ENCODE measurements around the gene GRM4. TPM values are rescaled to one million over a fixed set of nuclear protein-coding genes. Genes with fewer than 3 reads are reported as not detected.

The GRM4 gene
- total RNA-seq, 1 donor from 2014 or later = under 0.01 TPM

DNA sequence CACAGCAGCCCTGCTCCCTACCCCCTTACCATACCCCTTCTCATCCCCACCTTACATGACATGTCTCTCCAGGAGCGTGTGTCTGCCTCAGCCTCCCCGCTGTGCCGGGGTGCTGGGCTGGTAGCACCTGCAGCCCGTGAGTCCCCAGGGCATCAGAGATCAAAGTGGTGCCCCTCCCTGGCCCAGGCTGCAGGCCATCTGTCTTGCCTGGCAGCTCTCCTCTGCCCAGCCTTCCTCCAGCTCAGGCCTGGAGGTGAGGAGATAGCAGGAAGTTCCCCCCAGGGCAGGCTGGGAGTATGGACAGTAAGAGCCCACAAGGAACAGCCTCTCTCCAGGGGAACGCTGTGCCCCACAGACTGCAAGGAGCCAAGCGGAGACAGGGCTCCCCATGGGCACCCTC lies 35.3 kb downstream of the GRM4 start:
- no peak for DNase-seq (ENCODE audit: low read depth in 2 of 2)

DNA sequence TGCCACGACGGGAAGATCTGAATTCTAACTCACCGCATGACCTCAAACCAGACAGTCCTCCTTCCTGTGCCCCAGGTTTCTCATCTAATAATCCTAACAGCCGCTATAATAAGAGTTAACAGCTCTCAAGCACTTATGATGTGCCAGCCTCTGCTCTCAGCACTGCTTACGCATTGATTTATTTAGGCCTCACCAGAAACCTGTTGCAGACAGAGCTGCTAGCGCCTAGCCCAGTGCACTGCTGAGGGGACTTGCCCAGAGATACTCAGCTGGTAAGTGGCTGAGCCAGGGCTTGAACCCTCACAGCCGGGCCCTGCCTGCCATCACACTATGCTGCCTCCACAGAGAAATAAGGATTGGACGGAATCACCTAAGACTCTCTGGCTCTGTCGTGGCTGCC lies 37.7 kb downstream of the GRM4 start:
- DNase-seq (ENCODE audit: low read depth in 2 of 2) = no peak

DNA sequence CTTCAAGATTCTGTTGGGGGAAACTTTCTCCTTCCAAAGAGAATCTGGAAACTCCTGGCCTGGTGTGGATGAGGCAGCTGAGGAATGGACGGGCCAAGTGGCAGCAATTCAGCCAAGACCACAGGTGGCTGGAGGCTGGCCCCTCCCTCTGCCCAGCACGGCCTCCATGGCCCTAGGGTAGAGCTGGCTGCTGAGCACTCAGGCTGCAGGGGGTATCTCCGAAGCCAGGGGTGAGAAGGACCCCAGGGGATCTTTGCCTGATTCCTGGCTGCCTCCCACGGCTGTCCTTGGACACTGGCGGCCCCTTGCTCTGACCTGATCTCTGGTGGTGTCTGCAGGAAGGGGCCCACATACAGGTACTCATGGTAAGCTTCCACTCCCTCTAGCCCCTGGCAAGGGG lies 39.0 kb downstream of the GRM4 start:
- no peak for DNase-seq (ENCODE audit: low read depth in 2 of 2)

DNA sequence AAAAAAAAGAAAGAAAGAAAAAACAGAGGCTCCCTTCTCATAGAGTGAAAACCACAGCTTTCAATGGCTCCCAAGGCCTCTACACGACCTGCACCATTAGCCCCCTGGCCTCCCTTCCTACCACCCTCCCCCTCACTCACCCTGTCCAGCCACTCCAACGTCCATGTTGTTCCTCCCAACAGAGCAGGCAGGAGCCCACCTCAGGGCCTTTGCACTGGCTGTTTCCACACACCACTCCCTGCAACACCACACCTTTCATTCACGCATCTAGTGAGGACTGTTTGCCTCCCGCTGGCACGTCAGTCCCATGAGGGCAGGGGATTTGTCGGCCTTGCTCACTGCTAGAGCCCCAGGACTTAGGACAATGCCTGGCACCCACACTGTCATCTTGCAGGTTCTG lies 39.5 kb downstream of the GRM4 start:
- DNase-seq (ENCODE audit: low read depth in 2 of 2) = no peak

DNA sequence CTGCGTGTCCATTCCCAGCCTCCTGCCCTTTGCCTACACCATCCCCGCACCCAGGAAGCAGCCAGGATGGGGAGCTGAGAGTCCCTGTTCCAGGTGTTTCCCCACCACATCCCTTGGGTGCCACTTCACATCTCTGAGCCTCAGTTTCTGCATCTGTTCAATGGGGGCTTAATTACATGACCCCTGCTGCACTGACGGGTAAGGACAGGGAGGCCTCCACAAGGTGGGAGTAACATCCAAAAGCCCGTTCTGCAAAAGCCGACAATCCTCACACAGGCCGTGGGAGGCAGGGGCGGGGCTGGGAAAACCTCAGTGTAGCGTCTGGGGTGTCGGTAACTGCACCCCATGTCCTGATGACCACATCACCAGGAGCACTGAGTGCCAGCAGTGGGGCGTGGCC lies 41.3 kb downstream of the GRM4 start:
- DNase-seq (ENCODE audit: low read depth in 2 of 2) = no peak

DNA sequence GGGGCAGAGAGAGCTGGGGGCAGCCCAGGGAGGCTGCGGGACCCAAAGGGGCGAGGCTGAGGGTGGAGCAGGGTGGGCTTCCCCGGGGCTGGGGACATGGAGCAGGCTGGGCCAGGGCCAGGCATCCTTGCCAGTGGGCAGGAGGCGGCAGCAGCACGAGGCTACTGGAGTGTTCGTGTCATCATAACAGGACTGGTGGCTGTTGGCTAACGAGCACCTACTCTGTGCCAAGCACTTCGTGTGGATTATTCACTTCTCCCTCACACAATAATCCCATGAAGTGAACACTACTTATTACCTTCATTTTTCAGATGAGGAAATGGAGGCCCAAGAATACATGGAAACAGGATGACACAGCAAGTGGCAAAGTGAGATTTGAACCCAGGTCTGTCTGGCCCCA lies 41.7 kb downstream of the GRM4 start:
- DNase-seq (ENCODE audit: low read depth in 2 of 2) = no peak

DNA sequence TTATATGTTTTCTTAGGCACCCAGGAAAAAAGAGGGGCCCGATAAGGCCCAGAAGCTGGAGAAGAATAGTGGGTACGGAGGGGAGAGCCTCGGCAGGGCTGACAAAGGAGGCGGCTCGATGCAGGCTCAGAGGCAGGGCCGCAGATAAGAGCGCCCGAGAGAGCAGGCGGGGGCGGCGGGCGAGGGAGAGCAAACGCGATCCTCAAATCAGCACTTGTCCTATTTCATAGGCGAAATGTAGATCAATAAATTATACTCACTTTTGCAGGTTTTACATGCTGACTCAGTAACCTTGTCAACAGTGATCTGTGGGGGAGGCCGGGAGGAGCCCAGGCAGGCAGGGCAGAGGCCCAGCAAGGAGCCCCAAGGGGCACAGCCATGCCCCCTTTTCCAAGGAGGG lies 42.6 kb downstream of the GRM4 start:
- no peak for DNase-seq (ENCODE audit: low read depth in 2 of 2)

DNA sequence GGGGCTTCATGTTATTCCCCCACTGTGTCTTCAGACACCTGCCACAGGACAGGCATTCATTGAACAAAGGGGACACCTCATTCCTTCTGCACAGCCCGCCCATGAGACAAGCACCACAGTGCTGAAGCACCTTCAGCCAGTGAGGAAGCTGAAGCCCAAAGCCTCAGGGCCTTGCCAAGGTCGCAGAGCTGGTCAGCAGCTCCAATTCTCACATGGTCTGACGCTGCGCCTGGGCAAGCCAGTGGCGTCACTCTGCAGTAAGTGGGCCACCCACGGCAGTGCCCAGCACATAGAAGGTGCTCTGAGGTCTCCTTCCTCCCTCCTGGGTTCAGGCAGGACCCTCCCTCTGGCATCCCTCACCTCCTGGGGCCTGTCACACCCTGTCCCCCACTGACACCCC lies 43.2 kb downstream of the GRM4 start:
- no peak for DNase-seq (ENCODE audit: low read depth in 2 of 2)

DNA sequence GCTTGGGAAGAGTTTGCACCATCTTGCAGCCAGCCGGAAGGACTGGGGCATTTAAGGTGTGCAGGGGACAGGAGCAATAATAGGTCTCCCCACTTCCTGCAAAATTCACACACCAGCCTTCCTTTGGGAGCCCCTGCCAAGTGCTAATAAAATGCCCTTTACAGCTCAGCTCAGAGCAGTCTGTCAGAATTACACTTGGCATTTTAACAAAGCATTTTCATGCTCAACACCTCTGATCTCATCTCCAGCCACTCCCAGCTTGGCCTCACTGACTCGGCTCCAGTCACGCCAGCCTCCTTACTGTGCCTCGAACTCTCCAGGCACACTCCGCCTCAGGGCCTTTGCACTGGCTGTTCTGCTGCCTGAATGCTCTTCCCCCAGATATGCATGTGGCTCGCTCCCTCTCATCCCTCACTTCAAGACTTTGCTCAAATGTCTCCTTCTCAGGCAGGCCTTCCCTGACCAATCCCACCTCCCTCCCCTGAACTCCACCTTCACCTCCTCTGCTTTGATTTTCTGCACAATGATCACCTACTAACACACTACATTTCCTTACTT lies 43.7 kb downstream of the GRM4 start:
- DNase-seq (ENCODE audit: low read depth in 2 of 2) = no peak

DNA sequence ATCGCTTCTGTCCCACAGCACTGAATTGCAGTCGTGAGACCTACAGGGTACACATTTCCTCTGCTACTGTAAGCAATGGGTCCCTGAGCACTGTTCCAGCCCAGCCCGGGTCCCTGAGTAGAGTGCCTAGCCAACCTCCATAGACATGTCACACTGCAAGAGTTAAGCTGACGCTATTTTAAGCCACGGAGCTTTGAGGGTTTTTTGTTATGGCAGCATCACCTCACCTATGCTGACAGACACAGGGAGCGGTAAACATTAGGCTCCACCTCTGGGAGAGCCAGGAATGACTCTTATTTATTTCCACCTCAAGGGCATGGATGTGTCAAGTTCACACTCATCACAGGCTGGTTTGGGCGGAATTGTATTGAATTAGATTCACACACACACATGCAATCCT lies 45.1 kb downstream of the GRM4 start:
- DNase-seq (ENCODE audit: low read depth in 2 of 2) = no peak

DNA sequence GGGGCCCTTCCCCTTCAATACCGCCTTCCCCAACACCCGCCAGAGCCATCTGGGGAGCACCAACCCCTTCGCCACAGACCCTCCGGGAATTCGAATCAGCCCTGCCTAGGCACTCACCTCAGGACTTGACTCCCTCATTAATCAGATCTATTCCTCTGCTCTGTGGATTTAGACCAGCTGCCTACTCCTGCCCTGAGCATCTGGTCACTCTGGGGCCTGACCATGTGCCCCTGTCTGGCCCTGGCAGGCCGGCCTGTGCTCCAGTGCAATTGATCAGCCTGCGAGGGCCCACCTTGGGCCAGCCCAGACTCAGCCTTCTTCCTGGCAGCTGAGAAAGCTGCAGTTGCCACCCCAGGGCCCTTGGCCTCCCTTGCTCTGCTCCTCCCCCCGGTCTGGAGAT lies 46.0 kb downstream of the GRM4 start:
- DNase-seq (ENCODE audit: low read depth in 2 of 2) = no peak

DNA sequence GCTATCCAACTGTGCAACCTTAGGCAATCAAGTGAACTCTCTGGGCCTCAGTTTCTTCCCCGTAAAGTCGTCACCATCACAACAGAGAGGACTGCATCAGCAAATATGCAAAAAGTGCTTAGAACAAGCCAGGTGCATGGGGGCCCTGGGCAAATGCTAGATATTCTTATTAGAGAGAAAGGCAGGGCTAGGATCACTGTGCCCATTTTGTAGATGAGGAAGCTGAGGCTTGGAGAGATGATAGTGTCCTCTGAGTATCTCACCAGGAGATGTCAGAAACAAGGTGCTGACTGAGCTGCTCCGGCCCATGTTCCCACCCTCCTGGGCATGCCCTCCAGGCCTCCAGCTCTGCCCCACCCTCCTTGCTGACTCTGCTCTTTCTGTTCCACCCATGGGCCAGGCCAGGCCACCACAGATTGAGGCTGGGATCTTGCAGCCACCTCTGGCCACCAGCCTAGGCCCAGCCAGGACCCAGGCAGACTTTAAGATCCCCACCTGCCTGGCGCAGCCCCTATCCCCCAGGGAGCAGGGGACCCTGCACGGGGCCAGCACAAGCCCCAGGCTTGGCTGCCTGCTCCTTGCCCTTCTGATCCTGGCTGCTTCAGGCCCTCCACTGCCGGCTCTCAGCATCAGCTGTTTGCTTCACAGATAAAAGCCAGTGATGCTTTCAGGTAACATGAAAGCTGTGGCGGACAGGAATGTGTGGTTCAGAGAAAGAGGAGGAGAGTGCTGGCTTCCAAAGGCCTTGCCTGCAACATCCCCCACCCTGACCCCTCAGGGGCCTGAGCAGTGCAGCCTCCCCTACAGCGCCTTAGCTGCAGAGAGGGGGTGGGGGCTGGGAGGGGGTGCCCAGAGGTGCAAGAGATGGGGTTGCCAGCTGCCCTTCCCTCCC lies 47.6 kb downstream of the GRM4 start:
- no peak for DNase-seq (ENCODE audit: low read depth in 2 of 2)

DNA sequence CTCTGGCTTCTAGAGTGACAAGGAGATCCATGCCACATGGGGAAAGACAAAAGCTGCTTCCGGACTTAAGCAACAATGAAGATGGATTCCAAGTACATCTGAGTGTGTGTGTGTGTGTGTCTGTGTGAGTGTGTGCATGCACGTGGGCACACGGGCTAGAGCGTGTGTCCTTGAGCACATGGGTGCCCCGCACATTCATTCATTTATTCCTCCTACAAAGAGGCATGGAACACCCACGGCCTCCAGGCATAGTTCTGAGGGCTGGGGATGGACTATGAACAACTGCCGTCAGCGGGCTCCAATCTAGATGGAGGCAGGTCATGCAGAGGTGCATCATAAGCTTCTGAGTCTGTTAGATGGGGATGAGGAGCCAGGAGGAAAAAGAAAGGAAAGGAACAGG lies 49.1 kb downstream of the GRM4 start:
- no peak for DNase-seq (ENCODE audit: low read depth in 2 of 2)

DNA sequence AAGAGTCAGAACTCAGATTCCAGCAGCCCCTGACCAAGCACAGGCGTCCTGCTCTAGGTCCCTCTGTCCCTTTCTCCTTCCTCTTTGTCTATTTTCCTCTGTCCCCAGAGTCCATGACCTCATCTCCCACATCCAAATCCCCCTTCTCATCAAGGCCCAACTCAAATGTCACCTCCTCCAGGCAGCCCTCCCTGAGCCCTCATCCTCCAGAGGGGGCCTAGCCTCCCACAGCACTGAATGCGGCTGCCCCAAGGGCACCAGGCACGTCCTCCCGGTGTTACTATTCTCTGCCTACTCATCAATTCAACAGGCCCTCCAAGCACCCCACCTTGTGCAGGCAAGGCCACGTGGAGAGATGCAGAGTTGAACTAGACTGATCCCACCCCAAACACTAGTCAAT lies 49.7 kb downstream of the GRM4 start:
- DNase-seq (ENCODE audit: low read depth in 2 of 2) = no peak

DNA sequence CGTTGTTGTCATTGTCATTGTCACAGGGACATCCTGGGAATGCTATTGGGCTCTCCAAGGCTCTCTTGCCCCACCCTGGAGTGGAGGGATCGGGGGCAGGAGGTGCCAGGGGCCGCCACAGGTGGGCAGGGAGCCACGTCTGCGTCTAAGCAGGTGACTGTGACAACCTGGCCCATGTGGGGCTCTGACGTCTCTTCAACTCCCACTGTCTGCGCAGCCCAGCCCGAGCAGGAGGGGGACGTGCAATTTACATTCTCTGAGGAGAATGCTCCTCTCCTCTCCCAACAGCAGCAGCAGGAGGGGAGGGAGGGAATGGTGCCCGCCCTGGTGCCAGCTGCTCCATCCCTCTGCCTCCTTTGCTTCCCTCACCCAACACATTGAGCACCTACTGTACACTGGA lies 50.1 kb downstream of the GRM4 start:
- DNase-seq (ENCODE audit: low read depth in 2 of 2) = no peak

DNA sequence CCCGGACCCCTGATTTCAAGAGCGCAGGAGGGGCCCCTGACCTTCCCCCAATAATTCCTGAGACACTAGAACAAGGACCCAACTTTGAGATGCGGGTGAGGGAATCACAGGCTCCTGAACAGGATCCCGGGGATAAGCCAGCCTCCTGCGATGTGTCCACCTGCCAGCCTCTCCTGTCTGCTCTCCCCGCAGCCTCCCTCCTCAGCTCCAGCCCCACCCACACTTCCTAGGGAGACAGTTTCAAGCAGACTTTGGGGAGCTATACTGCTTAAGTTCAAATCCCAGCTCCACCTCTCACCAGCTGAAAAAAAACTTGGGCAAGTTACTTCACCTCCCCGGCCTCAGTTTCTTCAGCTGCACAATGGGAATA lies 50.8 kb downstream of the GRM4 start:
- no peak for DNase-seq (ENCODE audit: low read depth in 2 of 2)

DNA sequence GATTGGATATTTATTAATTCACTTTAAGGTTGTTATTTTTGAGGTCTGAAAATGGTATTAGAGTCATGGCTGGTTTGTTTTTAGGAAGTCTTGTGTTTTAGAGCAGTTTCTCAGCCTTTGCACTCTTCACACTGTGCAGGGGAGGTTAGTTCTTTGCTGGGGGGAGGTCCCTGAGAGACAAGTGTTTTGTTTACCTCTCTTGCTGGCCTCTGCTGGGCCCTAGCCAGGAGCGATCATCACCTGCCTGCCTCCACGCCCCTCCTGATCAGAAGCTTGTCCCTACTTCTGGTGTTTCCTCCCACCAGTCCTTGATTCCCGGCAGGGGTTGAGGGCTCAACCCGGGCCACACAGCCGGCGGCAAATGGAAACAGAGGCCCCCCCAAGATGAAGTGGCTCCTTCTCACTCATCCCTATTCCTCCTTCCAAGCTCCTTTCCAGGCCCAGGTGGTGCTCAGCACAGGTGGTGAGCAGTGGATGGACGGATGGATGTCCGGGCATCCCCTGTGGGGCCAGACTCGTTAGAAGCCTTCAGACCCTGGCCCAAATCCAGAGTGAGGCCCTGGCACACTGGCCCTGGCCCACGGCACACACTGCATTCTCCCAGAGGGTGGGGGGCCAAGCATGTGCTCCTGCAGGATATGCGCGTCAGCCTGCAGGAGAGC lies 51.3 kb downstream of the GRM4 start:
- DNase-seq (ENCODE audit: low read depth in 2 of 2) = no peak

DNA sequence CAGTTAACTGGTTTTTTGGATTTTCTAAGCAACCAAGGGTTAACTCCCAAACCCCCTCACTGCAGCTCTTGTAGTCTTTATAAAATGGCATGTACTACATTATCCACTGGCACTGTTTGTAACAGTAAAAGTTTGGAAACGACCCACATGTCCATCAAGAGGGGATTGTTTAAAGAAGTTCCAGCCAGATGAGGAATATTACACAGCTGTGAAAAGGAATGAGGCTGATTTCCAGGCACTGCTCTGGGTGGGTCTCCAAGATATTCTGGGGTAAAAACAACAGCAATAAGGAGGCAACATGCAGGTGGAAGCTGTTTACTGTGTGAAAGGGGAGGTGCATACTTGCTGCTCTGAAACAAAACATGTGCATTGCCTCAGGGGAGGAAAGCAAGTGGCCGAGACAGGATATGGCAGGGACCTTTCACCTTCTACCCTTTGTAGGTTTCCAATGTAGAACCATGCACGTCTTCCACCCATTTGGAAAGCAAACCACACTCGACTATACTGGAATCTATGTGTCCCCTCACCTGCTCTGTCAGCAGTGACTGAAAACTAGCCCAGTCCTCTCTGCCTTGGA lies 51.9 kb downstream of the GRM4 start:
- no peak for DNase-seq (ENCODE audit: low read depth in 2 of 2)

DNA sequence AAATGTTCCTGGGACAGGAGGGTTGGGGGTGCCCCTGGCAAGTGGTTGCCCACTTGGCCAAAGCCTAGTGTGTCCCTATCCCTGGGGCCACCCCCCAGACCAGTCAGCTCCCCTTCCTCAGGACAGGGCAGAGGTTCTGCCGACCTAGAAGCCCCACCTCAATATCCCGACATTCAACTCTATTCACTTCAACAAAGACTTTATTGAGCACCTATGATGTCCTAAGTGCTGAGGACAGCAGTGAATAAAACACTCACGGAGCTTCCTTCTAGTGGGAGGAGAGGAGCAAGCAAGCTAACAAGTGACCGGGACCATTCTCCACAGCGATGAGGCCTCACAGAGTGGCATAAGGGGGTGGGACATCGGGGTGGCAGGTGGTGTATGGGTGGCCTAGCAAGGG lies 52.7 kb downstream of the GRM4 start:
- no peak for DNase-seq (ENCODE audit: low read depth in 2 of 2)

DNA sequence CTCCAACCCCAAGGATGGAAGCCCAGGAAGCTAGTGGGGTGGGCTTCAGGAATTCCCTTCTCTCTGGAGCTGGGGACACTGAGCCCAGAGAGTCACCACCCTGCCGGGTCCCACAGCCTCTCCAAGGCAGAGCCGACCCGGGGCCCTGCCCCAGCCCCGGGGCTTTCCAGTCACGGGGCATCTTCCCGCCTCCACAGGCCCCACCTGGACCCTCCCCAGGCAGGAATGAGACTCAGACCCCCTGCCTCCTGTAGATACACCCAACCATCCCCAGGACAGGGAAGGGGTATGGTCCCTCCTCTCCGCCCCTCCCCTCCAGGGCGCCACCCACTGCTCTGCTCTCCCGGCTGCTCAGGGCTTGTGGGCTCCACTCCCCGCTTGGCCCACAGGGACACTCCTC lies 53.3 kb downstream of the GRM4 start:
- DNase-seq (ENCODE audit: low read depth in 2 of 2) = no peak

DNA sequence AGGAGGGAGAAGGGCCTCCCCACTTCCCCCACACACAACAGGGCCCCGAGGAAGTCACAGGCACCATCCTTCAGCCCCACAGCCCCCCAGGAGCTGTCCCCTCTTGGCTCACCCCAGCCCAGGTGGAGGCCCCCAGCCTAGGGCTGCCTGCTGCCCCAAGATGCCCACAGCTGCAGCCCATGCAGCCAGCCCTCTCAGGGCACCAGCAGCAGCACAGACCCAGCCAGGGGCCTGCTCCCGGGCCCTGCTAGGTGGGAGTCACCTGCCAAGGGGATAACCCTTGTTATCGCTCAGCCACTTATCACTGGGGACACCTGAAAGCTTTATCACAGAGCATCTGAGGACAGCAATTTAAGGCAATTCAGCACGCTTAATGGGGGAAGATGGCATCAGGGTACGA lies 55.0 kb downstream of the GRM4 start:
- no peak for DNase-seq (ENCODE audit: low read depth in 2 of 2)

DNA sequence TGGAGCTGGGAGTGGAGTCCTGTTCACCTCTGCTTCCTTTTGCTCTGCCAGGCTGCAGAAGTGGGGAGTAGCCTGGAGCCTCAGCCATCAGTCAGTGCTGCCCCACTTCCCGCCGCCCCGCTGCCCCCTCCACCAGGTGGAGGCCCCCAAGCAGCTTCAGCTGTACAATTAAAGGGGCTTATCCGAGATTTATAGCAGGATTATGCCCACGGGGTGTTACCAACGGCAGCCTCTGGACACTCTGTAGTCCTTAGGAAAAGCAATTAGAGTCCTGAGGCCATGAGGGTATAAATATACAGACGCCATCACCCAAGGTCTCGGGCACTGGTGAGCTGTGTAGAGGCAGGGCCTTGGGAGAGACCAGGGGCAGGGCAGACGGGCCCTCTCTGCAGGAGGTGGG lies 55.4 kb downstream of the GRM4 start:
- no peak for DNase-seq (ENCODE audit: low read depth in 2 of 2)

DNA sequence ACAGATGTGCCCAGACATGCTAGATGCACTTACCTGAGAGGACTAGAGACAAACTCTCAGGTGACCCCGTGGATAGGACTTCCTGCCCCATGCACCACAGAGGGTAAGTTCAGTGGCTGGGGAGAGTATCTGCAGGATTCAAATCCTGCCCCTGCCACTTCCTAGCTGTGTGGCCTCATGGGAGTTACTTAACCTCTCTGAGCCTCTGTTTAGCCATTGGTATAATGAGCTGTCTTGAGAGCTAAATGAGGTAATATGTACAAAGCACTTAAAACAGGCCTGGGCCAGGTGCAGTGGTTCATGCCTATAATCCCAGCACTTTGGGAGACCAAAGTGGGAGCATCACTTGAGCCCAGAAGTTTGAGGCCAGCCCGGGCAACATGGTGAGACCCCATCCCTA lies 59.3 kb downstream of the GRM4 start:
- no peak for DNase-seq (ENCODE audit: low read depth in 2 of 2)
